Measurements from ENCODE around the gene TLE6. TPM values are rescaled to one million over a fixed set of nuclear protein-coding genes. Genes with fewer than 3 reads are reported as not detected.
A peak's percentile ranks its signal among the peaks of the same experiment; 100 is the strongest.

Gene TLE6
- polyA plus RNA-seq, 2 of the 4 experiments (the other 2 are of a cell fraction) = 3.1 to 4.2 TPM

- FAIRE-seq (no peak), DNase-seq (ENCODE audit: low read depth in 1 of 2, low spot score in 1 of 2) (no peak)
- peaks cover 12% of the 10 kb centered on the region for H3K4me1 ChIP-seq
These were observed 57.5 kb downstream of the TLE6 start for GRCh38 chr19:3034656-3035541.

GRCh38 chr19:3035542-3036118 lies 58.3 kb downstream of the TLE6 start:
- peak overlapping the region; percentile 65 for H3K4me3 ChIP-seq
- peak overlapping the region; percentile 98 for H3K4me2 ChIP-seq
- peak overlapping the region; percentile 90 to 94 for H3K27ac ChIP-seq
- ChIA-PET POLR2A (interaction anchor here (0.7 to 2.3 kb wide), 7 partner anchors 18 to 560 kb away, joined by 3 to 22 read pairs (median 9); partner anchors contain the start of genes GADD45B and TLE6), CTCF (interaction anchor here (0.5 to 3.1 kb wide), 16 partner anchors 8 to 452 kb away, joined by 3 to 19 read pairs (median 4); partner anchors contain the start of gene TLE6)
- FAIRE-seq (no peak), DNase-seq (ENCODE audit: low read depth in 1 of 2, low spot score in 1 of 2) (peak; percentile 98 to 99), ATAC-seq (peak; percentile 90 to 94)
- TF ChIP-seq TFCP2L1 (CRISPR knock-in tag; IDR thresholded peaks at IDR 0.05) = no peak
- no peak for TF ChIP-seq NR3C1 (IDR thresholded peaks at IDR 0.05)
- no peak for TF ChIP-seq EP300 (IDR thresholded peaks at IDR 0.05)
- peak; percentile 87 for TF ChIP-seq RFX5 (IDR thresholded peaks at IDR 0.05)
- TF ChIP-seq GATA3 (IDR thresholded peaks at IDR 0.05; ENCODE audit: borderline replicate concordance) = no peak
- TF ChIP-seq BCL3 (IDR thresholded peaks at IDR 0.05) = no peak; the same call in 2 of the 3 replicates
- TF ChIP-seq PBX3 (IDR thresholded peaks at IDR 0.05) = 0 out of 2 replicates have a peak, but pooled peaks have one; percentile 58
- TF ChIP-seq TP53 (CRISPR knock-in tag; IDR thresholded peaks at IDR 0.05) = no peak
- TF ChIP-seq JUN (IDR thresholded peaks at IDR 0.05) = peak; percentile 36 to 39; a peak in 2 of 5 replicates
- 0 out of 2 replicates have a peak, but pooled peaks have one; percentile 71 for TF ChIP-seq RCOR1 (IDR thresholded peaks at IDR 0.05; ENCODE audit: low read depth, low read length)
- TF ChIP-seq HOXB5 (CRISPR knock-in tag; IDR thresholded peaks at IDR 0.05) = no peak
- TF ChIP-seq BHLHE40 (IDR thresholded peaks at IDR 0.05; ENCODE audit: low read depth, low read length) = no peak
- TF ChIP-seq POLR2AphosphoS2 (conservative IDR thresholded peaks at IDR 0.05; ENCODE audit: low read length) = no peak
- TF ChIP-seq USF2 (IDR thresholded peaks at IDR 0.05) = peak; percentile 60
- no peak for TF ChIP-seq SMC3 (IDR thresholded peaks at IDR 0.05)
- TF ChIP-seq HDAC2 (IDR thresholded peaks at IDR 0.05) = peak; percentile 90
- peak; percentile 3; the same call in 1 of the 2 replicates for TF ChIP-seq POLR2A (IDR thresholded peaks at IDR 0.05; ENCODE audit: low read length)
- no peak for TF ChIP-seq HES2 (IDR thresholded peaks at IDR 0.05)
- TF ChIP-seq ATOH8 (CRISPR knock-in tag; IDR thresholded peaks at IDR 0.05; ENCODE audit: low read depth) = peak; percentile 46; the same call in 1 of the 2 replicates
- peak; percentile 56; the same call in 1 of the 2 replicates for TF ChIP-seq FOXS1 (CRISPR knock-in tag; IDR thresholded peaks at IDR 0.05)
- no peak for TF ChIP-seq JUNB (IDR thresholded peaks at IDR 0.05)
- peak; percentile 51; the same call in 1 of the 2 replicates for TF ChIP-seq CHD4 (IDR thresholded peaks at IDR 0.05; ENCODE audit: borderline replicate concordance)
- TF ChIP-seq MAZ (IDR thresholded peaks at IDR 0.05; ENCODE audit: borderline replicate concordance, low read depth, low read length) = no peak
- H3K4me1 ChIP-seq = peaks cover 12% of the 10 kb centered on the region
- WGBS (ENCODE audit: missing lambda C conversion rate) = under 1% methylated on average over 19 of the region's 29 CpGs
- no peaks in the 10 kb centered on the region for H3K9me3 ChIP-seq

More at GRCh38 chr19:3034656-3035541, 57.5 kb downstream of the TLE6 start:
- H3K4me3 ChIP-seq = peak overlapping the region; percentile 55
- no peaks in the 10 kb centered on the region for H3K9me3 ChIP-seq
- peak overlapping the region; percentile 98 for H3K4me2 ChIP-seq
- ChIA-PET CTCF (interaction anchor here (0.6 to 2.7 kb wide), 11 partner anchors 8 to 563 kb away, joined by 3 to 10 read pairs (median 5); partner anchors contain the start of gene TLE6), POLR2A (interaction anchor here (1.2 to 2.3 kb wide), 5 partner anchors 19 to 559 kb away, joined by 6 to 22 read pairs (median 9); partner anchors contain the start of genes GADD45B and TLE6)
- peak overlapping the region; percentile 87 to 94 for H3K27ac ChIP-seq
- no peak for TF ChIP-seq SMC3 (IDR thresholded peaks at IDR 0.05)
- no peak for TF ChIP-seq FOXS1 (CRISPR knock-in tag; IDR thresholded peaks at IDR 0.05)
- no peak for TF ChIP-seq USF2 (IDR thresholded peaks at IDR 0.05)
- 0 out of 3 replicates have a peak, but pooled peaks have one; percentile 9 for TF ChIP-seq BCL3 (IDR thresholded peaks at IDR 0.05)
- 49% methylated on average over 19 of the region's 28 CpGs for WGBS (ENCODE audit: missing lambda C conversion rate)
- ATAC-seq = no peak
